GM12875 (cell line): ENCODE measurements around the gene NPTX2.

Experiments
- H3K4me3 ChIP-seq: one replicate; pipeline ENCODE4 v1.5.1; 2011; ENCODE audit warnings: low read depth, low read length, control low read depth
- TF ChIP-seq, protein P1 (sequence below): IDR thresholded peaks from 2 replicates; pipeline ENCODE4 v1.5.1; 2011; ENCODE audit warnings: low read depth, mild to moderate bottlenecking, control low read depth, inconsistent platforms, low read length, moderate library complexity, borderline replicate concordance; ENCODE audit not compliant: insufficient read depth

The NPTX2 gene

GRCh38 chr7:98573816-98574215, 43.3 kb upstream of the NPTX2 start:
- no peak overlapping the region for H3K4me3 ChIP-seq
- TF ChIP-seq, protein P1, sequence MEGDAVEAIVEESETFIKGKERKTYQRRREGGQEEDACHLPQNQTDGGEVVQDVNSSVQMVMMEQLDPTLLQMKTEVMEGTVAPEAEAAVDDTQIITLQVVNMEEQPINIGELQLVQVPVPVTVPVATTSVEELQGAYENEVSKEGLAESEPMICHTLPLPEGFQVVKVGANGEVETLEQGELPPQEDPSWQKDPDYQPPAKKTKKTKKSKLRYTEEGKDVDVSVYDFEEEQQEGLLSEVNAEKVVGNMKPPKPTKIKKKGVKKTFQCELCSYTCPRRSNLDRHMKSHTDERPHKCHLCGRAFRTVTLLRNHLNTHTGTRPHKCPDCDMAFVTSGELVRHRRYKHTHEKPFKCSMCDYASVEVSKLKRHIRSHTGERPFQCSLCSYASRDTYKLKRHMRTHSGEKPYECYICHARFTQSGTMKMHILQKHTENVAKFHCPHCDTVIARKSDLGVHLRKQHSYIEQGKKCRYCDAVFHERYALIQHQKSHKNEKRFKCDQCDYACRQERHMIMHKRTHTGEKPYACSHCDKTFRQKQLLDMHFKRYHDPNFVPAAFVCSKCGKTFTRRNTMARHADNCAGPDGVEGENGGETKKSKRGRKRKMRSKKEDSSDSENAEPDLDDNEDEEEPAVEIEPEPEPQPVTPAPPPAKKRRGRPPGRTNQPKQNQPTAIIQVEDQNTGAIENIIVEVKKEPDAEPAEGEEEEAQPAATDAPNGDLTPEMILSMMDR: no peak

- no peak overlapping the region for H3K4me3 ChIP-seq
- TF ChIP-seq, protein P1: no peak
Observed at GRCh38 chr7:98575878-98576277, 41.2 kb upstream of the NPTX2 start.

DNA sequence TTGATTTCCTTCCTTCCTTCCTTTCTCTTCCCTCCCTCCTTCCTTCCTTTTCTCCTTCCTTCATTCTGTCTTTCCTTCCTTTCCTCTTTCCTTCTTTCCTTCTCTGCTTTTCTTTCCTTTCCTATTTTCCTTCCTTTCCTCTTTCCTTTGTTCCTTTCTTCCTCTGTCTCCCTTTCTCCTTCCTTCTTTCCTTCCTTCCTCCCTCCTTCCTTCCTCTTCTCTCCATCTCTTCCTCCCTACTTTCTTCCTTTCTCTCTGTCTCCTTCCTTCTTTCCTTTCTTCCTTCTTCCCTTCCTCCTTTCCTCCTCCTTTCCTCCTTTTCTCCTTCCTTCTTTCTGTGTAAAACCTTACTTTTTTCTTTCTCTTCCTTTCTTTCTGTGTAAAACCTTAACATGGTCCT, 32.3 kb upstream of the NPTX2 start:
- H3K4me3 ChIP-seq: no peak overlapping the region
- TF ChIP-seq, protein P1: no peak

DNA sequence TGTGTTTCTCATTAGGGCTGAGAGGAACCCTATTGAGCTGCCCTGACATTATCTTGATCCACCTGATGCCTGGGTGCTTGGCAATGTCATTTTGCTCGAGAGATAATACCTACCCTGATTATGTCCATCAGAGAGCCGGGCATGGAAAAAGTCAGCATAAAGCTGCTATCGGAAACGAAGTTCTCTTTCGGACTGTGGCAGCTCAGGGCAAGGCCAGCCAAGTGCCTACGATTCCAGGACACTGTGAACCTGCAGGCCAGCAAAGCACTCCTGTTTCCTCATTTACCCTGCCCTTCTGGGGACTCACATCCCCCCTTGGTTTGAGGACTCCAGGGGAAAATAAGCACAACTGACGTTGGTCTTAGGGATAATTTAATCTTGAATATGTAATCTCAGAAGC, 25.2 kb upstream of the NPTX2 start:
- TF ChIP-seq, protein P1: no peak
- H3K4me3 ChIP-seq: no peak overlapping the region

DNA sequence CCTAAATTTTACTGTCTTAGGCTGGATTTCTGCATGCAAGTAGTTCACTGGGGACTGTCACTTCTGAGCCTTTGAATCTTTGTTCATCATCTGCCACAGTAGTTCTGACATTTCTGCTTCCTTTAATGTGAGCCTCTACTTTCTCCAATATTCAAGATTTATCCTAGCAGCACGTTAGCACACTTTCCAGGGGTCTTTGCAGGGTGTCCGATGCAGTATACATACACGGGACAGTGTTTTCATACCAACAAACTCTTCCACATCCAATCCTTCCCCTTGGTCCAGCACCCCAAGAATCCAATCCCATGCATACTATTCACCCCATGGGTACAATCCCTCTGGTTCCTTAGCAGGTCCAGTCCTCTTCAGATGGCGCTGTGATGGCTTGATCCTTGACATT, 22.7 kb upstream of the NPTX2 start:
- H3K4me3 ChIP-seq: no peak overlapping the region
- TF ChIP-seq, protein P1: no peak

- H3K4me3 ChIP-seq: no peak overlapping the region
- TF ChIP-seq, protein P1: no peak
Observed at GRCh38 chr7:98594787-98595186, 22.3 kb upstream of the NPTX2 start.

DNA sequence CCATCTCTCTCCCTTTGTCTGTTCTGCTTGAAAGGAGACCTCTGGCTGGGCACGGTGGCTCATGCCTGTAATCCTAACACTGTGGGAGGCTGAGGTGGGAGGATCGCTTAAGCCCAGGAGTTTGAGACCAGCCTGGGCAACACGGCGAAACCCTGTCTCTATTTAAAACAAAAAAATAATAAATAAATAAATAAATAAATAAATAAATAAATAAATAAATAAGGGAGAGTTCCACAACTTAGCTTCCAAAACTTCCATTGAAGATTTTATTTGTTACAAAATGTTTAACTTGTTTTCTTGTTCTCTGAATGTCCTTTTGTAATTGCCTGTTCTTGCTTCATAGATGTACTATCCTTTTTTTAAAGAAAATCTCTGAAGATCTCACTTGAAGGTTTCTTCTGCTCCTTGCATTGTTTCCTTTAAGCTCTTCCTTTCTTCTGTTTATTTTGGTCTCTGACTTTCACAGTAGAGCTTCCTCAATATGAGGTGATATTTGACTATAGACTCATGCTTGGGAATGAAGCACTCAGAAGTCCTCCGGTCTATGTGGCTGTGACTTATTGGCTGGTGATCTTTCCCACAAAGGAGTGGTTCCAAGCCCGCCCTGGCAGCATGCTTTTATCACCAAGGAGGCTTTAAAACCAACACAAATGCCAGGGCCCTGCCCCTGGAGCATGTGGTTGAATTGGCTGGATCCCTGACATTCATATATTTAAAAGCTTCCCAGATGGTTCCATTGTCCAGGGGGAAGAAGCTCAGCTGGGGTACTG, 18.1 kb upstream of the NPTX2 start:
- H3K4me3 ChIP-seq: no peak overlapping the region
- TF ChIP-seq, protein P1: no peak
